KMS-11 (cell line): ENCODE data around the gene B3GAT1.

Experiments
- H2AFZ ChIP-seq: fragments of 200-600 bp; sonication (generic); 2 replicates; pipeline ENCODE4 v1.6.1; 2016; ENCODE audit warnings: antibody characterized with exemption, mixed run types, low read depth
- H3K27ac ChIP-seq: fragments of 200-600 bp; sonication (generic); 2 replicates; pipeline ENCODE4 v1.6.1; 2016; ENCODE audit warnings: mild to moderate bottlenecking, mixed run types
- H3K27me3 ChIP-seq: fragments of 200-600 bp; sonication (generic); 2 replicates; pipeline ENCODE4 v1.6.1; 2017; ENCODE audit warnings: mild to moderate bottlenecking, low read depth, mixed run types, moderate library complexity; ENCODE audit not compliant: insufficient read depth
- H3K36me3 ChIP-seq: fragments of 200-600 bp; sonication (generic); 2 replicates; pipeline ENCODE4 v1.6.1; 2017; ENCODE audit warnings: mild to moderate bottlenecking, mixed run types; ENCODE audit not compliant: insufficient read depth
- H3K4me1 ChIP-seq: fragments of 200-600 bp; sonication (generic); 2 replicates; pipeline ENCODE4 v1.6.1; 2016; ENCODE audit warnings: mild to moderate bottlenecking, low read depth, mixed run types; ENCODE audit not compliant: poor library complexity, severe bottlenecking
- H3K4me2 ChIP-seq: fragments of 200-600 bp; sonication (generic); 2 replicates; pipeline ENCODE4 v1.7.0; 2016; ENCODE audit warnings: mild to moderate bottlenecking, mixed run types
- H3K4me3 ChIP-seq: fragments of 200-600 bp; sonication (generic); IDR thresholded peaks from 2 replicates; pipeline ENCODE4 v1.6.1; 2017; ENCODE audit warnings: low read depth, low read length, mixed read lengths; ENCODE audit not compliant: insufficient read depth
- H3K79me2 ChIP-seq: fragments of 200-600 bp; sonication (generic); 2 replicates; pipeline ENCODE4 v1.6.1; 2016; ENCODE audit warnings: low read depth, mixed run types; ENCODE audit not compliant: insufficient read depth
- H3K9ac ChIP-seq: fragments of 200-600 bp; sonication (generic); 2 replicates; pipeline ENCODE4 v1.6.1; 2016; ENCODE audit warnings: mild to moderate bottlenecking, mixed run types
- H4K20me1 ChIP-seq: fragments of 200-600 bp; sonication (generic); 2 replicates; pipeline ENCODE4 v1.6.1; 2016; ENCODE audit warnings: mild to moderate bottlenecking, mixed run types; ENCODE audit not compliant: insufficient read depth
- TF ChIP-seq, protein P1 (sequence below): fragments of 200-600 bp; sonication (generic); conservative IDR thresholded peaks from 2 replicates; pipeline ENCODE4 v1.6.1; 2017; ENCODE audit warnings: low read depth, mild to moderate bottlenecking, antibody characterized with exemption, low read length, moderate library complexity, mixed read lengths

B3GAT1 gene

GRCh38 chr11:134452838-134453155, 40.8 kb upstream of the B3GAT1 start:
- no peaks in the 10 kb centered on the region for H3K79me2 ChIP-seq
- H3K36me3 ChIP-seq: no peaks in the 10 kb centered on the region
- no peak overlapping the region for H3K9ac ChIP-seq
- TF ChIP-seq, protein P1, sequence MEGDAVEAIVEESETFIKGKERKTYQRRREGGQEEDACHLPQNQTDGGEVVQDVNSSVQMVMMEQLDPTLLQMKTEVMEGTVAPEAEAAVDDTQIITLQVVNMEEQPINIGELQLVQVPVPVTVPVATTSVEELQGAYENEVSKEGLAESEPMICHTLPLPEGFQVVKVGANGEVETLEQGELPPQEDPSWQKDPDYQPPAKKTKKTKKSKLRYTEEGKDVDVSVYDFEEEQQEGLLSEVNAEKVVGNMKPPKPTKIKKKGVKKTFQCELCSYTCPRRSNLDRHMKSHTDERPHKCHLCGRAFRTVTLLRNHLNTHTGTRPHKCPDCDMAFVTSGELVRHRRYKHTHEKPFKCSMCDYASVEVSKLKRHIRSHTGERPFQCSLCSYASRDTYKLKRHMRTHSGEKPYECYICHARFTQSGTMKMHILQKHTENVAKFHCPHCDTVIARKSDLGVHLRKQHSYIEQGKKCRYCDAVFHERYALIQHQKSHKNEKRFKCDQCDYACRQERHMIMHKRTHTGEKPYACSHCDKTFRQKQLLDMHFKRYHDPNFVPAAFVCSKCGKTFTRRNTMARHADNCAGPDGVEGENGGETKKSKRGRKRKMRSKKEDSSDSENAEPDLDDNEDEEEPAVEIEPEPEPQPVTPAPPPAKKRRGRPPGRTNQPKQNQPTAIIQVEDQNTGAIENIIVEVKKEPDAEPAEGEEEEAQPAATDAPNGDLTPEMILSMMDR: no peak
- H3K27ac ChIP-seq: no peak overlapping the region
- no peak overlapping the region for H2AFZ ChIP-seq
- no peaks in the 10 kb centered on the region for H3K27me3 ChIP-seq
- H3K4me1 ChIP-seq: no peaks in the 10 kb centered on the region
- H3K4me2 ChIP-seq: no peak overlapping the region
- no peak overlapping the region for H3K4me3 ChIP-seq
- H4K20me1 ChIP-seq: no peaks in the 10 kb centered on the region

GRCh38 chr11:134452026-134452837, 40.2 kb upstream of the B3GAT1 start:
- no peaks in the 10 kb centered on the region for H3K27me3 ChIP-seq
- no peaks in the 10 kb centered on the region for H3K4me1 ChIP-seq
- no peaks in the 10 kb centered on the region for H3K36me3 ChIP-seq
- TF ChIP-seq, protein P1: no peak
- H3K79me2 ChIP-seq: no peaks in the 10 kb centered on the region
- no peak overlapping the region for H3K27ac ChIP-seq
- H3K4me3 ChIP-seq: no peak overlapping the region
- H4K20me1 ChIP-seq: no peaks in the 10 kb centered on the region
- H2AFZ ChIP-seq: no peak overlapping the region
- no peak overlapping the region for H3K4me2 ChIP-seq
- H3K9ac ChIP-seq: no peak overlapping the region

- Histone ChIP-seq H3K4me2 (no peak overlapping the region), H3K79me2 (no peaks in the 10 kb centered on the region), H3K9ac (no peak overlapping the region), H2AFZ (no peak overlapping the region), H4K20me1 (no peaks in the 10 kb centered on the region), H3K4me3 (no peak overlapping the region), H3K36me3 (no peaks in the 10 kb centered on the region), H3K4me1 (no peaks in the 10 kb centered on the region), H3K27me3 (no peaks in the 10 kb centered on the region), H3K27ac (no peak overlapping the region)
- TF ChIP-seq, protein P1: no peak
Observed at GRCh38 chr11:134450186-134450585, 38.1 kb upstream of the B3GAT1 start.

- TF ChIP-seq, protein P1: no peak
- H3K9ac ChIP-seq: no peak overlapping the region
Observed at GRCh38 chr11:134449713-134450112, 37.7 kb upstream of the B3GAT1 start.

More at GRCh38 chr11:134449713-134450112, 37.7 kb upstream of the B3GAT1 start:
- Histone ChIP-seq H3K4me1 (no peaks in the 10 kb centered on the region), H4K20me1 (no peaks in the 10 kb centered on the region), H3K79me2 (no peaks in the 10 kb centered on the region), H3K27me3 (no peaks in the 10 kb centered on the region), H3K36me3 (no peaks in the 10 kb centered on the region), H2AFZ (no peak overlapping the region), H3K4me2 (no peak overlapping the region), H3K27ac (no peak overlapping the region), H3K4me3 (no peak overlapping the region)
